Caco-2 (cell line): ENCODE results near the gene PPP1R13B. TPM values are rescaled to one million over a fixed set of nuclear protein-coding genes. Genes with fewer than 3 reads are reported as not detected.

Experiments
- BruUV-seq: library from RNA; stranded (reverse); fragments of 400-500 nt; replicated peaks from 2 replicates; lab custom pipeline; 2021; lab: Mats Ljungman, UMichigan
- CTCF ChIA-PET: fragments of 300-600 bp; sonication (Branson Sonifier 250); formaldehyde crosslinking; loops from one replicate; lab custom pipeline; 2022; ENCODE audit warnings: antibody characterized with exemption; lab: Charles Lee
- POLR2A ChIA-PET: fragments of 300-600 bp; sonication (Branson Sonifier 250); formaldehyde crosslinking; loops from one replicate; lab custom pipeline; 2022; ENCODE audit warnings: antibody characterized with exemption; lab: Charles Lee
- DNase-seq, 2 experiments: peaks; one replicate each; pipeline versions ENCODE4 v3.0.0 to v3.0.0-alpha.2; 2020 to 2022
- H3K27me3 ChIP-seq: replicated peaks from 2 replicates; pipeline ENCODE4 v1.6.0; 2011; ENCODE audit warnings: low read length; ENCODE audit not compliant: control insufficient read depth, insufficient read depth
- H3K36me3 ChIP-seq: 2 replicates; pipeline ENCODE4 v1.5.1; 2011; ENCODE audit warnings: low read length; ENCODE audit not compliant: control insufficient read depth, insufficient read depth
- H3K4me1 ChIP-seq: fragments of 250-450 bp; sonication (Bioruptor Pico); 2 replicates; pipeline ENCODE4 v1.5.1; 2020; ENCODE audit warnings: mild to moderate bottlenecking
- H3K4me3 ChIP-seq: 2 replicates; pipeline ENCODE4 v1.5.1; 2011; ENCODE audit warnings: low read depth, mild to moderate bottlenecking, control low read depth, low read length
- H3K9me3 ChIP-seq: fragments of 250-450 bp; sonication (Bioruptor Pico); 2 replicates; pipeline ENCODE4 v1.5.1; 2020; ENCODE audit warnings: mild to moderate bottlenecking, moderate library complexity
- H3K27ac Mint-ChIP-seq: one replicate; pipeline ENCODE4 v1.8.0; 2022; ENCODE audit warnings: mixed read lengths; ENCODE audit not compliant: unreplicated experiment
- H3K27me3 Mint-ChIP-seq: one replicate; pipeline ENCODE4 v1.8.0; 2022; ENCODE audit warnings: mixed read lengths; ENCODE audit not compliant: insufficient read depth, unreplicated experiment
- H3K36me3 Mint-ChIP-seq: one replicate; pipeline ENCODE4 v1.8.0; 2022; ENCODE audit warnings: mild to moderate bottlenecking, mixed read lengths; ENCODE audit not compliant: insufficient read depth, unreplicated experiment
- H3K4me1 Mint-ChIP-seq: one replicate; pipeline ENCODE4 v1.8.0; 2022; ENCODE audit warnings: low read depth, mixed read lengths; ENCODE audit not compliant: unreplicated experiment
- H3K4me3 Mint-ChIP-seq: one replicate; pipeline ENCODE4 v1.8.0; 2022; ENCODE audit warnings: mild to moderate bottlenecking, moderate library complexity, mixed read lengths; ENCODE audit not compliant: unreplicated experiment
- H3K9me3 Mint-ChIP-seq: one replicate; pipeline ENCODE4 v1.8.0; 2022; ENCODE audit warnings: mixed read lengths; ENCODE audit not compliant: unreplicated experiment
- CTCF ChIP-seq, 2 experiments: fragments of 200-600 bp in 1 of 2; IDR thresholded peaks; 1 replicate in 1 of 2; 2 replicates in 1 of 2; pipeline versions ENCODE4 v1.5.1 to v1.8.0; 2011 to 2022; ENCODE audit warnings: antibody characterized with exemption in 1 of 2, control low read depth in 1 of 2, inconsistent platforms in 1 of 2, low read depth in 1 of 2, low read length in 1 of 2, mild to moderate bottlenecking in 1 of 2, moderate library complexity in 1 of 2; ENCODE audit not compliant: insufficient read depth in 1 of 2, severe bottlenecking in 1 of 2, unreplicated experiment in 1 of 2
- intact Hi-C: fragments of 100-400 bp; cut with micrococcal nuclease; formaldehyde crosslinking; loops from one replicate; pipeline ENCODE4 v1.10.0; 2022; ENCODE audit not compliant: unreplicated experiment
- total RNA-seq: library from RNA; stranded (reverse); gene quantifications from 2 replicates; pipeline ENCODE4 v1.2.3, GENCODE V29; 2022

The PPP1R13B gene
- total RNA-seq, 1 experiment from 2014 or later = 15.8 TPM

- no peak for TF ChIP-seq CTCF (IDR thresholded peaks at IDR 0.05; ENCODE audit: insufficient read depth in 1 of 2, low read depth in 1 of 2, low read length in 1 of 2, severe bottlenecking in 1 of 2, unreplicated experiment in 1 of 2)
- intact Hi-C loops = no loop called here
- Mint-ChIP-seq H3K36me3 (peaks cover 83% of the 10 kb centered on the region), H3K4me1 (no peaks in the 10 kb centered on the region), H3K27me3 (no peaks in the 10 kb centered on the region), H3K4me3 (no peak overlapping the region), H3K27ac (no peak overlapping the region), H3K9me3 (no peaks in the 10 kb centered on the region)
- Histone ChIP-seq H3K9me3 (no peaks in the 10 kb centered on the region), H3K4me3 (no peak overlapping the region), H3K27me3 (no peaks in the 10 kb centered on the region), H3K36me3 (no peaks in the 10 kb centered on the region; the same call in 1 of the 2 replicates), H3K4me1 (no peaks in the 10 kb centered on the region)
- POLR2A ChIA-PET = no interaction called here
- DNase-seq = no peak
- BruUV-seq = no TSS peak
- CTCF ChIA-PET = no interaction called here
These were observed 146.5 kb downstream of the PPP1R13B start for GRCh38 chr14:103700753-103701490.

- H3K9me3 Mint-ChIP-seq = no peaks in the 10 kb centered on the region
- CTCF ChIA-PET = no interaction called here
- Histone ChIP-seq H3K36me3 (no peaks in the 10 kb centered on the region; the same call in 1 of the 2 replicates), H3K4me1 (no peaks in the 10 kb centered on the region), H3K4me3 (no peak overlapping the region), H3K27me3 (no peaks in the 10 kb centered on the region), H3K9me3 (no peaks in the 10 kb centered on the region)
- H3K27ac Mint-ChIP-seq = peak overlapping the region; percentile 45
- H3K4me3 Mint-ChIP-seq = no peak overlapping the region
- H3K4me1 Mint-ChIP-seq = no peaks in the 10 kb centered on the region
- no peak for DNase-seq
- TF ChIP-seq CTCF (IDR thresholded peaks at IDR 0.05; ENCODE audit: insufficient read depth in 1 of 2, low read depth in 1 of 2, low read length in 1 of 2, severe bottlenecking in 1 of 2, unreplicated experiment in 1 of 2) = no peak
- POLR2A ChIA-PET = no interaction called here
- no TSS peak for BruUV-seq
- H3K27me3 Mint-ChIP-seq = no peaks in the 10 kb centered on the region
- peaks cover 90% of the 10 kb centered on the region for H3K36me3 Mint-ChIP-seq
- intact Hi-C loops = no loop called here
These were observed 147.2 kb downstream of the PPP1R13B start for GRCh38 chr14:103699901-103700752.

- no peaks in the 10 kb centered on the region for H3K9me3 Mint-ChIP-seq
- H3K36me3 Mint-ChIP-seq = peaks cover 86% of the 10 kb centered on the region
- POLR2A ChIA-PET = no interaction called here
These were observed 148.1 kb downstream of the PPP1R13B start for GRCh38 chr14:103699261-103699661.

More at GRCh38 chr14:103699261-103699661, 148.1 kb downstream of the PPP1R13B start:
- H3K27me3 Mint-ChIP-seq = no peaks in the 10 kb centered on the region
- CTCF ChIA-PET = interaction anchor here (0.6 kb wide), 1 partner anchor 45 kb away, joined by 3 read pairs; no protein-coding TSS in a partner anchor
- Histone ChIP-seq H3K4me3 (no peak overlapping the region), H3K27me3 (no peaks in the 10 kb centered on the region), H3K9me3 (no peaks in the 10 kb centered on the region), H3K4me1 (no peaks in the 10 kb centered on the region), H3K36me3 (peaks cover 2% of the 10 kb centered on the region; the same call in 1 of the 2 replicates)
- peak overlapping the region; percentile 45 for H3K27ac Mint-ChIP-seq
- intact Hi-C loops = no loop called here
- no TSS peak for BruUV-seq
- H3K4me1 Mint-ChIP-seq = no peaks in the 10 kb centered on the region
- H3K4me3 Mint-ChIP-seq = no peak overlapping the region
- TF ChIP-seq CTCF (IDR thresholded peaks at IDR 0.05; ENCODE audit: insufficient read depth in 1 of 2, low read depth in 1 of 2, low read length in 1 of 2, severe bottlenecking in 1 of 2, unreplicated experiment in 1 of 2) = no peak
- DNase-seq = no peak
